ENCODE results near the gene ENOX2. TPM values are rescaled to one million over a fixed set of nuclear protein-coding genes. Genes with fewer than 3 reads are reported as not detected.

Gene ENOX2
- total RNA-seq (9.0 and 10.7 TPM in 2 replicates), polyA plus RNA-seq (7.1 and 8.7 TPM in 2 replicates)

GRCh38 chrX:130902783-130903613 lies at the start of gene ENOX2:
TSS of gene ENOX2 (minus strand) at chrX:130903209. CDS start at chrX:130703216, 199,993 bp downstream.
- peak within 1 kb of the TSS; percentile 73 for H3K4me2 ChIP-seq
- H3K9me2 ChIP-seq (replicated peaks; ENCODE audit: insufficient read depth) = no peaks in the 10 kb centered on the region
- no peak for TF ChIP-seq EZH2 (IDR thresholded peaks at IDR 0.05; ENCODE audit: borderline replicate concordance)
- TF ChIP-seq EZH2phosphoT487 (IDR thresholded peaks at IDR 0.05; ENCODE audit: low read depth, severe bottlenecking, unreplicated experiment) = no peak
- no peak for TF ChIP-seq CTCF (IDR thresholded peaks at IDR 0.05; ENCODE audit: poor library complexity)
- peak within 1 kb of the TSS; percentile 87 for H3K27ac ChIP-seq
- no peaks in the 10 kb centered on the region for H3K9me3 ChIP-seq (ENCODE audit: low read depth)
- H4K20me1 ChIP-seq (ENCODE audit: insufficient read depth, poor library complexity, severe bottlenecking) = no peaks in the 10 kb centered on the region
- WGBS (ENCODE audit: low lambda C conversion rate, missing lambda C conversion rate) = 44% methylated on average over 33 of the region's 50 CpGs
- no peaks in the 10 kb centered on the region for H3K4me1 ChIP-seq (ENCODE audit: insufficient read depth)
- H3K27me3 ChIP-seq = no peaks in the 10 kb centered on the region
- H3K4me3 ChIP-seq = peak within 1 kb of the TSS; percentile 32
- peak within 1 kb of the TSS; percentile 47 for H2AFZ ChIP-seq
- DNase-seq (ENCODE audit: low spot score) = peak; percentile 94
- no peaks in the 10 kb centered on the region for H3K36me3 ChIP-seq (replicated peaks; ENCODE audit: insufficient read depth, low read depth)
- H3K79me2 ChIP-seq = no peaks in the 10 kb centered on the region

GRCh38 chrX:130952266-130953043 lies 49.4 kb upstream of the ENOX2 start:
- H3K79me2 ChIP-seq = no peaks in the 10 kb centered on the region
- TF ChIP-seq EZH2 (IDR thresholded peaks at IDR 0.05; ENCODE audit: borderline replicate concordance) = no peak
- no peak for TF ChIP-seq EZH2phosphoT487 (IDR thresholded peaks at IDR 0.05; ENCODE audit: low read depth, severe bottlenecking, unreplicated experiment)
- no peak for TF ChIP-seq CTCF (IDR thresholded peaks at IDR 0.05; ENCODE audit: poor library complexity)
- no peak overlapping the region for H3K4me2 ChIP-seq
- 62% methylated on average over 2 of the region's 2 CpGs for WGBS (ENCODE audit: low lambda C conversion rate, missing lambda C conversion rate)
- no peaks in the 10 kb centered on the region for H3K4me1 ChIP-seq (ENCODE audit: insufficient read depth)
- H3K27ac ChIP-seq = no peak overlapping the region
- H3K4me3 ChIP-seq = no peak overlapping the region
- H3K27me3 ChIP-seq = no peaks in the 10 kb centered on the region
- H3K9me2 ChIP-seq (replicated peaks; ENCODE audit: insufficient read depth) = no peaks in the 10 kb centered on the region
- no peak for DNase-seq (ENCODE audit: low spot score)
- no peaks in the 10 kb centered on the region for H4K20me1 ChIP-seq (ENCODE audit: insufficient read depth, poor library complexity, severe bottlenecking)
- H3K9me3 ChIP-seq (ENCODE audit: low read depth) = no peaks in the 10 kb centered on the region
- H3K36me3 ChIP-seq (replicated peaks; ENCODE audit: insufficient read depth, low read depth) = no peaks in the 10 kb centered on the region
- H2AFZ ChIP-seq = no peak overlapping the region

- H3K4me3 ChIP-seq = no peak overlapping the region
- DNase-seq (ENCODE audit: low spot score) = no peak
- H3K79me2 ChIP-seq = no peaks in the 10 kb centered on the region
- no peaks in the 10 kb centered on the region for H4K20me1 ChIP-seq (ENCODE audit: insufficient read depth, poor library complexity, severe bottlenecking)
- 63% methylated on average over 2 of the region's 2 CpGs for WGBS (ENCODE audit: low lambda C conversion rate, missing lambda C conversion rate)
- H3K9me3 ChIP-seq (ENCODE audit: low read depth) = no peaks in the 10 kb centered on the region
- H3K36me3 ChIP-seq (replicated peaks; ENCODE audit: insufficient read depth, low read depth) = no peaks in the 10 kb centered on the region
- H2AFZ ChIP-seq = no peak overlapping the region
- H3K4me1 ChIP-seq (ENCODE audit: insufficient read depth) = no peaks in the 10 kb centered on the region
- TF ChIP-seq EZH2phosphoT487 (IDR thresholded peaks at IDR 0.05; ENCODE audit: low read depth, severe bottlenecking, unreplicated experiment) (no peak), CTCF (IDR thresholded peaks at IDR 0.05; ENCODE audit: poor library complexity) (no peak), EZH2 (IDR thresholded peaks at IDR 0.05; ENCODE audit: borderline replicate concordance) (no peak)
- no peaks in the 10 kb centered on the region for H3K27me3 ChIP-seq
- H3K27ac ChIP-seq = no peak overlapping the region
- H3K9me2 ChIP-seq (replicated peaks; ENCODE audit: insufficient read depth) = no peaks in the 10 kb centered on the region
- H3K4me2 ChIP-seq = no peak overlapping the region
Measured at GRCh38 chrX:130944230-130944629, 41.2 kb upstream of the ENOX2 start.

Measured in hepatocyte (in vitro differentiated cells).